Measurements from ENCODE around the gene ACTL6B. TPM values are rescaled to one million over a fixed set of nuclear protein-coding genes. Genes with fewer than 3 reads are reported as not detected.

The ACTL6B gene
- total RNA-seq, 1 donor from 2014 or later, result not detected

DNA sequence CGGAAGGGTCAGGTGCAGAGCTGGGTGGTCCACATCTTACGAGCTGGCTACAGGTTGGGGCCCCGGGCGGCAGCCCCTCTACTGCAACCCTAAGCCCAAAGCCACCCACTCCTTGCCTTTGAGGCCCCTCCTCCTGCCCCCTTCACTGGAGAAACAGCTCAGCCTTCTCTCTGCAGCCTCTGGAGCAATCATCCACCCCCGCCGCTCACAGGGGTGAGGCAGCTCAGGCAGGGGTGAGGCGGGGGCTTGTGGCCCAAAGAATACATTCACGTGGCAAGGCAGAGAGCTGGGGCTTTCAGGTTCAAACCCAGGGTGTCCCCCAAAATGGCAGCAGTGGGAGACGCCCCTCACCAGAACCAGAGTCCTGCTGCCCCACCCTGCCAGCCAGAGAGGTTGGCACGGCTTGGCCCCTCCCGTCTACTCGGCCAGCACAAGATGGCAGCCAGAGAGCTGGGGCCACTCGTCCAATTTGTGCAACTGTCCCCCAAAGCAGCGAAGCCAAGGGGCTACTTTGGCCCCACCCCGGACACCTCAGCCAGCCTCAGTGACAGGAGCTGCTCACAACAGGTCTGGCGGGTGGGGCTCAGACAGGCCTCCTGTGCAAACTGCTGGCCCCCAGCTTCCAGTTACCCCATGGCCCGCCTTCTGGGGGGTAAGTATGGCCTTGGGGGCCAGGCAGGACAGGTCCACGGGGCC lies 24.5 kb upstream of the ACTL6B start:
- Histone ChIP-seq H3K4me3 (no peak overlapping the region), H3K9ac (no peak overlapping the region), H2AFZ (replicated peaks) (no peak overlapping the region), H3K27me3 (no peaks in the 10 kb centered on the region), H3K79me2 (ENCODE audit: low read depth) (peaks cover under 1% of the 10 kb centered on the region), H3F3A (ENCODE audit: low read depth) (peaks cover 57% of the 10 kb centered on the region), H4K20me1 (ENCODE audit: low read depth) (peaks cover 73% of the 10 kb centered on the region), H3K9me3 (ENCODE audit: low read depth) (no peaks in the 10 kb centered on the region), H3K4me2 (no peak overlapping the region), H3K4me1 (no peaks in the 10 kb centered on the region), H3K36me3 (no peaks in the 10 kb centered on the region), H3K27ac (peak overlapping the region; percentile 58)
- Mint-ChIP-seq H3K4me1 (peaks cover 8% of the 10 kb centered on the region), H3K4me3 (no peak overlapping the region), H3K27me3 (ENCODE audit: insufficient read depth, low read depth) (peaks cover 3% of the 10 kb centered on the region), H3K9me3 (no peaks in the 10 kb centered on the region), H3K27ac (no peak overlapping the region), H3K36me3 (peaks cover 12% of the 10 kb centered on the region)
- TF ChIP-seq, protein P1, sequence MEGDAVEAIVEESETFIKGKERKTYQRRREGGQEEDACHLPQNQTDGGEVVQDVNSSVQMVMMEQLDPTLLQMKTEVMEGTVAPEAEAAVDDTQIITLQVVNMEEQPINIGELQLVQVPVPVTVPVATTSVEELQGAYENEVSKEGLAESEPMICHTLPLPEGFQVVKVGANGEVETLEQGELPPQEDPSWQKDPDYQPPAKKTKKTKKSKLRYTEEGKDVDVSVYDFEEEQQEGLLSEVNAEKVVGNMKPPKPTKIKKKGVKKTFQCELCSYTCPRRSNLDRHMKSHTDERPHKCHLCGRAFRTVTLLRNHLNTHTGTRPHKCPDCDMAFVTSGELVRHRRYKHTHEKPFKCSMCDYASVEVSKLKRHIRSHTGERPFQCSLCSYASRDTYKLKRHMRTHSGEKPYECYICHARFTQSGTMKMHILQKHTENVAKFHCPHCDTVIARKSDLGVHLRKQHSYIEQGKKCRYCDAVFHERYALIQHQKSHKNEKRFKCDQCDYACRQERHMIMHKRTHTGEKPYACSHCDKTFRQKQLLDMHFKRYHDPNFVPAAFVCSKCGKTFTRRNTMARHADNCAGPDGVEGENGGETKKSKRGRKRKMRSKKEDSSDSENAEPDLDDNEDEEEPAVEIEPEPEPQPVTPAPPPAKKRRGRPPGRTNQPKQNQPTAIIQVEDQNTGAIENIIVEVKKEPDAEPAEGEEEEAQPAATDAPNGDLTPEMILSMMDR (IDR thresholded peaks at IDR 0.05), result no peak
- no peak for TF ChIP-seq EZH2 (IDR thresholded peaks at IDR 0.05)
- no peak for TF ChIP-seq EZH2phosphoT487 (IDR thresholded peaks at IDR 0.05)
- DNase-seq (ENCODE audit: low spot score), result no peak

DNA sequence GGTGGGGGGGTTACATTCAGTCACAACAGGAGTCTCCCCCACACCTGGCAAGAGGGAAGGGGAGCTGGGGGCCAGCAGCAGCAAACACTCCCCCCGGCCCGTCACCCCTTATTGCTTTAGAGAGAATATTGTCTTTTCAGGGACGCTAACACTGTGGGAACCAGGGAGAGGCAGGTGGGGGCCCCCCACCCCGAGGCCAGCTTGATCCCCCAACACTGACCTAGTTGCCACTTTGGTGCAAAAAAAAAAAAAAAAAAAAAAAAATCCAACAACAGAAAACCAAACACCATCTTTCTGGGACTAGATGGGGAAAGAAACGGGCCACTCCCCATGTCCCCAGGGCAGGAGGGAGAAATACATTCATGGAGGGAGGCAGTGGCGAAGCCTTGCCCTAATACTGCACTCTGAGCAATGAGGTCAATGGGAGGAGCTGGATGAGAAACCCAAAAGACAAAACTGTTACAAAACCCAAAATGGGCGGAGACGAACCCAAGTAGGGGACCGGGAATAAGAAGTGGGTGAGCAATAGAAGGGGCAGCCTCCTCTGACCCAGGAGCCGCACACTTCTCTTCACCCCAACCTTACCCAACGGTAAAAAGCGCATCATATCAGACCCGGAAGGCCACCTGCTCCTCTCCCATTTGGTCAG lies 23.8 kb upstream of the ACTL6B start:
- Mint-ChIP-seq H3K27me3 (ENCODE audit: insufficient read depth, low read depth) (peaks cover 3% of the 10 kb centered on the region), H3K36me3 (peaks cover 9% of the 10 kb centered on the region), H3K9me3 (no peaks in the 10 kb centered on the region), H3K27ac (peak overlapping the region; percentile 26), H3K4me1 (peaks cover 8% of the 10 kb centered on the region), H3K4me3 (no peak overlapping the region)
- peaks cover 74% of the 10 kb centered on the region for H4K20me1 ChIP-seq (ENCODE audit: low read depth)
- no peaks in the 10 kb centered on the region for H3K36me3 ChIP-seq
- H2AFZ ChIP-seq (replicated peaks), result no peak overlapping the region
- H3K9me3 ChIP-seq (ENCODE audit: low read depth), result no peaks in the 10 kb centered on the region
- no peak overlapping the region for H3K4me3 ChIP-seq
- peaks cover 7% of the 10 kb centered on the region for H3K79me2 ChIP-seq (ENCODE audit: low read depth)
- H3K27me3 ChIP-seq, result no peaks in the 10 kb centered on the region
- no peak for DNase-seq (ENCODE audit: low spot score)
- no peak for TF ChIP-seq EZH2phosphoT487 (IDR thresholded peaks at IDR 0.05)
- TF ChIP-seq, protein P1 (IDR thresholded peaks at IDR 0.05), result no peak
- TF ChIP-seq EZH2 (IDR thresholded peaks at IDR 0.05), result no peak
- no peak overlapping the region for H3K9ac ChIP-seq
- H3K4me1 ChIP-seq, result no peaks in the 10 kb centered on the region
- peaks cover 56% of the 10 kb centered on the region for H3F3A ChIP-seq (ENCODE audit: low read depth)
- no peak overlapping the region for H3K4me2 ChIP-seq
- peak overlapping the region; percentile 29 for H3K27ac ChIP-seq

DNA sequence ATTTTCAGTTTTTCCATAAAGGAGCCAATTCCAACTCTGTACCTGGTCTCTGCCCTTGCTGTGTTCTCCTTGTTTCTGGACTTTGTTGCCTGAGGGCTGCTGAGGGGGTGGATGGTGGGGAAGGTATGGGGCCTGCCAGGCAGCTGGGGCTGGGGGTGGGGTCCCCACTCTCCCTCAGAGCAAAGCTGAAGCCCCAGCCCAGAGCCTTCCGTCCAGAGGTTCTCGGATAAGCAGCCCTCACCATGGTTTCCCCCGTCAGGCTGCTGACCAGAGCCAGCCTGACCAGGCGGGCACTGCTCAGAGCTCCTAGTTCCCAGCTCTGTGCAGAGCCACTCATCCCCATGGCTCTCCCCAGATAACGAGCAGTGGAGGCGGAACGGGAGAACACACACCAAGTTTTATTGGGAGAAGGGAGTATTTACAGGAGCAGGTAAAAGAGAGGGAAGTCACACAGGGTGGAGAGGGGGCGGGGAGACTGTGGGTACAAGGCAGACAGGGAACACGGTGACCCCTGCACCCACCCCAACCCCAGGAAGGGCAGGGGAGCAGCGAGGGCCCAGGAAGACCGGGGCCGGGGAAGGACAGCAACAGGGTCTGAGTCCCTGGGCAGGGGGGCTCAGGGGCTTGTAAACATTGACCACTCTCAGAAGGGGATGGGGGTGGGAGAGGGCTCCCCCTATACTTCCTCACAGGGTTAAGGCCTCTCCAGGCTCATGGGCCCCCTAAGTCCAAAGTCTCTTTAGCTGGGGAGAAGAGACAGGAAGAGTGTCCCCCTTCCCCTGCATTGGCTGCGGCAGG lies 23.1 kb upstream of the ACTL6B start:
- peaks cover 9% of the 10 kb centered on the region for H3K36me3 Mint-ChIP-seq
- H3K27ac Mint-ChIP-seq, result no peak overlapping the region
- H3K4me1 ChIP-seq, result no peaks in the 10 kb centered on the region
- no peaks in the 10 kb centered on the region for H3K36me3 ChIP-seq
- peaks cover 53% of the 10 kb centered on the region for H3F3A ChIP-seq (ENCODE audit: low read depth)
- no peaks in the 10 kb centered on the region for H3K9me3 Mint-ChIP-seq
- H3K27me3 ChIP-seq, result no peaks in the 10 kb centered on the region
- TF ChIP-seq EZH2 (IDR thresholded peaks at IDR 0.05) (no peak), EZH2phosphoT487 (IDR thresholded peaks at IDR 0.05) (no peak)
- TF ChIP-seq, protein P1 (IDR thresholded peaks at IDR 0.05), result no peak
- no peak overlapping the region for H2AFZ ChIP-seq (replicated peaks)
- H3K4me3 Mint-ChIP-seq, result peak overlapping the region; percentile 21
- peaks cover 8% of the 10 kb centered on the region for H3K4me1 Mint-ChIP-seq
- no peak overlapping the region for H3K9ac ChIP-seq
- H4K20me1 ChIP-seq (ENCODE audit: low read depth), result peaks cover 80% of the 10 kb centered on the region
- H3K4me2 ChIP-seq, result no peak overlapping the region
- peak overlapping the region; percentile 83 for H3K27ac ChIP-seq
- no peaks in the 10 kb centered on the region for H3K9me3 ChIP-seq (ENCODE audit: low read depth)
- DNase-seq (ENCODE audit: low spot score), result no peak
- no peak overlapping the region for H3K4me3 ChIP-seq
- peaks cover 13% of the 10 kb centered on the region for H3K79me2 ChIP-seq (ENCODE audit: low read depth)
- peaks cover 3% of the 10 kb centered on the region for H3K27me3 Mint-ChIP-seq (ENCODE audit: insufficient read depth, low read depth)

Data from neural progenitor cell (in vitro differentiated cells).